K562 (cell line): ENCODE results near the gene CFAP58. TPM values are rescaled to one million over a fixed set of nuclear protein-coding genes. Genes with fewer than 3 reads are reported as not detected.

ENCODE experiments used
- ATAC-seq: fragments of 200-7000 bp; cut with Tn5 transposase; 3 replicates; pipeline ENCODE4 v1.9.1; 2020; ENCODE audit warnings: moderate library complexity
- BruUV-seq: library from RNA; stranded (reverse); fragments of 400-500 nt; replicated peaks from 2 replicates; lab custom pipeline; 2021; lab: Mats Ljungman, UMichigan
- CTCF ChIA-PET: fragments of 300-600 bp; formaldehyde crosslinking; extraction: SDS; loops from one replicate; lab custom pipeline; 2021; ENCODE audit warnings: low intra/inter-chr PET ratio; lab: Yijun Ruan, JAX
- POLR2A ChIA-PET: fragments of 300-600, 350-650 bp; sonication (Branson Sonifier 250); formaldehyde crosslinking; extraction: SDS; loops from one replicate; lab custom pipeline; 2021; ENCODE audit warnings: antibody characterized with exemption, inconsistent platforms; lab: Yijun Ruan, JAX
- DNase-seq, 4 experiments: peaks; one replicate each; pipeline versions ENCODE4 v3.0.0 to v3.0.0-alpha.2; 2011 to 2018; ENCODE audit warnings: low spot score in 3 of 4, mixed read lengths in 3 of 4; ENCODE audit errors: extremely low read depth in 1 of 4
- FAIRE-seq: peaks from 2 replicates; lab custom pipeline; 2011; peaks lifted over from hg19 to GRCh38; lab: Jason Lieb, UNC
- H2AFZ ChIP-seq: 2 replicates; pipeline ENCODE4 v1.6.0; 2011; ENCODE audit warnings: low read depth, low read length, control low read depth, inconsistent platforms
- H3K27ac ChIP-seq: fragments of 200-600 bp; 3 replicates; pipeline ENCODE4 v1.8.0; 2011; ENCODE audit warnings: low read depth, mild to moderate bottlenecking, control low read depth, inconsistent platforms, low read length, moderate library complexity, mixed read lengths; ENCODE audit errors: extremely low read depth
- H3K27me3 ChIP-seq, 2 experiments: fragments of 300-600 bp in 1 of 2; 2 replicates in 1 of 2; 3 replicates in 1 of 2; pipeline versions ENCODE4 v1.6.0 to v1.8.0; 2011; ENCODE audit warnings: inconsistent platforms in 2 of 2, low read length in 2 of 2, mild to moderate bottlenecking in 1 of 2, mixed read lengths in 1 of 2, moderate library complexity in 1 of 2; ENCODE audit not compliant: control insufficient read depth in 2 of 2, insufficient read depth in 2 of 2
- H3K36me3 ChIP-seq: fragments of 300-600 bp; 3 replicates; pipeline ENCODE4 v1.8.0; 2011; ENCODE audit warnings: mild to moderate bottlenecking, low read length, inconsistent platforms; ENCODE audit not compliant: control insufficient read depth, insufficient read depth
- H3K4me1 ChIP-seq, 2 experiments: fragments of 200-600 bp in 1 of 2; replicated peaks in 1 of 2; 2 replicates in 1 of 2; 3 replicates in 1 of 2; pipeline versions ENCODE4 v1.5.1 to v1.8.0; 2011; ENCODE audit warnings: inconsistent platforms in 2 of 2, low read length in 2 of 2, mild to moderate bottlenecking in 1 of 2, mixed read lengths in 1 of 2, moderate library complexity in 1 of 2; ENCODE audit not compliant: control insufficient read depth in 2 of 2, insufficient read depth in 2 of 2
- H3K4me2 ChIP-seq: 2 replicates; pipeline ENCODE4 v1.6.1; 2011; ENCODE audit warnings: low read length, control low read depth, inconsistent platforms, mixed read lengths; ENCODE audit not compliant: insufficient read depth
- H3K4me3 ChIP-seq: fragments of 200-600 bp; sonication (generic), shearing (Covaris generic); 2 replicates; pipeline ENCODE4 v1.5.1; 2016; ENCODE audit warnings: control low read depth, inconsistent platforms
- H3K79me2 ChIP-seq: fragments of 200-600 bp; 3 replicates; pipeline ENCODE4 v1.8.0; 2011; ENCODE audit warnings: low read length, inconsistent platforms; ENCODE audit not compliant: control insufficient read depth, insufficient read depth
- H3K9ac ChIP-seq, 2 experiments: 2 replicates each; pipeline versions ENCODE4 v1.6.0 to v1.6.1; 2011; ENCODE audit warnings: low read depth in 2 of 2, low read length in 2 of 2, control low read depth in 1 of 2, inconsistent platforms in 1 of 2, mild to moderate bottlenecking in 1 of 2, mixed read lengths in 1 of 2; ENCODE audit not compliant: insufficient read depth in 1 of 2
- H3K9me1 ChIP-seq: one replicate; pipeline ENCODE4 v1.6.0; 2011; ENCODE audit warnings: inconsistent platforms, mild to moderate bottlenecking, low read length, moderate library complexity; ENCODE audit not compliant: control insufficient read depth, insufficient read depth
- H3K9me3 ChIP-seq: replicated peaks from 2 replicates; pipeline ENCODE4 v1.5.1; 2011; ENCODE audit warnings: low read depth, low read length, inconsistent platforms; ENCODE audit not compliant: control insufficient read depth, insufficient read depth
- H4K20me1 ChIP-seq: replicated peaks from 2 replicates; pipeline ENCODE4 v1.6.1; 2011; ENCODE audit warnings: low read length, inconsistent platforms, mixed read lengths; ENCODE audit not compliant: control insufficient read depth, insufficient read depth
- ARNT ChIP-seq, 2 experiments: fragments of 450-650 bp; IDR thresholded peaks; 2 replicates each; pipeline ENCODE4 v1.6.1; 2016; ENCODE audit warnings: mild to moderate bottlenecking in 1 of 2
- CEBPB ChIP-seq: fragments of 450-650 bp; IDR thresholded peaks from 2 replicates; pipeline ENCODE4 v1.6.1; 2016; ENCODE audit warnings: missing genetic modification characterization, missing compliant biosample characterization
- CREB1 ChIP-seq, 2 experiments: sonication (generic) in 1 of 2; formaldehyde crosslinking in 1 of 2; IDR thresholded peaks; 2 replicates each; pipeline versions ENCODE4 v1.6.1 to v1.8.0; 2012 to 2022; ENCODE audit warnings: inconsistent platforms in 1 of 2, mild to moderate bottlenecking in 1 of 2, missing genetic modification reagents in 1 of 2, moderate library complexity in 1 of 2
- GABPA ChIP-seq: fragments of 200-800 bp; sonication (Bioruptor generic); conservative IDR thresholded peaks from 2 replicates; pipeline ENCODE4 v1.6.1; 2016; ENCODE audit warnings: low read depth, missing genetic modification characterization, missing compliant biosample characterization
- GTF2A2 ChIP-seq: IDR thresholded peaks from 2 replicates; pipeline ENCODE4 v1.6.1; 2016; ENCODE audit warnings: mild to moderate bottlenecking, missing genetic modification characterization, missing compliant biosample characterization
- IFI16 ChIP-seq: fragments of 250-450 bp; sonication (Bioruptor Pico); IDR thresholded peaks from 2 replicates; pipeline ENCODE4 v2.1.2; 2022; ENCODE audit warnings: mild to moderate bottlenecking, inconsistent platforms
- MYNN ChIP-seq, 2 experiments: sonication (generic); formaldehyde crosslinking in 1 of 2; IDR thresholded peaks; 2 replicates each; pipeline versions ENCODE4 v1.5.0 to v1.6.1; 2016 to 2020; ENCODE audit warnings: antibody characterized with exemption in 1 of 2, missing genetic modification reagents in 1 of 2
- PCBP2 ChIP-seq: fragments of 200-400 bp; formaldehyde crosslinking; IDR thresholded peaks from 2 replicates; pipeline ENCODE4 v1.6.1; 2018; ENCODE audit warnings: low read length, low read depth, mild to moderate bottlenecking, moderate library complexity; ENCODE audit not compliant: poor library complexity, severe bottlenecking
- POLR2G ChIP-seq: fragments of 200-400 bp; formaldehyde crosslinking; IDR thresholded peaks from 2 replicates; pipeline ENCODE4 v1.6.1; 2017; ENCODE audit warnings: low read depth, mild to moderate bottlenecking, antibody characterized with exemption, low read length, moderate library complexity
- RBFOX2 ChIP-seq: fragments of 200-400 bp; formaldehyde crosslinking; IDR thresholded peaks from 2 replicates; pipeline ENCODE4 v1.6.1; 2017; ENCODE audit warnings: low read depth, mild to moderate bottlenecking, low read length, moderate library complexity
- SAP30 ChIP-seq: fragments of 200-600 bp; sonication (generic); IDR thresholded peaks from 2 replicates; pipeline ENCODE4 v1.6.1; 2012; ENCODE audit warnings: borderline replicate concordance, low read depth, mild to moderate bottlenecking, moderate library complexity, low read length, control low read depth, inconsistent platforms; ENCODE audit not compliant: insufficient read depth, poor library complexity, severe bottlenecking
- ZNF263 ChIP-seq: sonication (generic); formaldehyde crosslinking; IDR thresholded peaks from 2 replicates; pipeline ENCODE4 v1.8.0; 2022; ENCODE audit warnings: mild to moderate bottlenecking, missing genetic modification reagents, borderline replicate concordance
- ZNF695 ChIP-seq: fragments of 450-650 bp; formaldehyde crosslinking; IDR thresholded peaks from 2 replicates; pipeline ENCODE4 v1.4.0; 2020; ENCODE audit warnings: mild to moderate bottlenecking, moderate library complexity
- WGBS: fragments of 100-300 bp; shearing (Covaris generic); methylation state at CpG from one replicate; pipeline ENCODE4 v1.1.6; 2016; ENCODE audit warnings: low coverage, mixed read lengths; ENCODE audit not compliant: insufficient coverage; ENCODE audit errors: missing lambda C conversion rate; 5-methylcytosine and 5-hydroxymethylcytosine counted together
- in situ Hi-C: fragments of 300-500 bp; cut with MboI; formaldehyde crosslinking; loops from 4 replicates; pipeline ENCODE4 v1.15.0; 2018; ENCODE audit warnings: inconsistent platforms, mixed read lengths
- intact Hi-C: fragments of 100-400 bp; cut with micrococcal nuclease; formaldehyde crosslinking; loops from 2 replicates; pipeline ENCODE4 v1.14.2; 2022
- polyA plus RNA-seq, 8 experiments: library from polyadenylated mRNA; depleted of rRNA in 4 of 8; stranded (reverse) in 5 of 8; unstranded in 3 of 8; fragments of >200 nt; fragmentation: Nextera tagmentation in 2 of 8; fragmentation: Illumina TruSeq in 1 of 8; extraction: Ambion mirVana in 2 of 8; extraction: Trizol in 1 of 8; gene quantifications; 2 replicates each; pipeline versions ENCODE4 v1.2.1 to v1.2.3, GENCODE V29; 2011 to 2014; ENCODE audit warnings: inconsistent platforms in 1 of 8, missing spikeins in 1 of 8
- total RNA-seq, 7 experiments: library from RNA; depleted of rRNA in 6 of 7; stranded (reverse); fragments of >200 nt in 6 of 7; fragmentation: Illumina TruSeq in 2 of 7; extraction: Trizol in 2 of 7; gene quantifications; 2 replicates each; pipeline versions ENCODE4 v1.2.1 to v1.2.3, GENCODE V29; 2011 to 2021; ENCODE audit warnings: low replicate concordance in 1 of 7
- TF ChIP-seq, protein P1 (sequence below), 2 experiments: IDR thresholded peaks; 2 replicates each; pipeline ENCODE4 v1.6.1; 2011; ENCODE audit warnings: borderline replicate concordance in 1 of 2, control low read depth in 1 of 2, low read depth in 1 of 2, low read length in 1 of 2, mild to moderate bottlenecking in 1 of 2, mixed read lengths in 1 of 2, moderate library complexity in 1 of 2; ENCODE audit not compliant: insufficient read depth in 1 of 2, insufficient read length in 1 of 2, poor library complexity in 1 of 2, severe bottlenecking in 1 of 2; ENCODE audit errors: extremely low read depth in 1 of 2
- TF ChIP-seq, protein P2 (sequence below): sonication (generic); formaldehyde crosslinking; IDR thresholded peaks from 2 replicates; pipeline ENCODE4 v1.8.0; 2022; ENCODE audit warnings: missing genetic modification reagents, mild to moderate bottlenecking, borderline replicate concordance

CFAP58 gene
- total and polyA plus RNA-seq, 9 of the 15 experiments (the other 6 are each of a cell fraction or from before 2014, with no cell fraction given), result 0.08 to 2.0 (median 0.71) TPM

DNA sequence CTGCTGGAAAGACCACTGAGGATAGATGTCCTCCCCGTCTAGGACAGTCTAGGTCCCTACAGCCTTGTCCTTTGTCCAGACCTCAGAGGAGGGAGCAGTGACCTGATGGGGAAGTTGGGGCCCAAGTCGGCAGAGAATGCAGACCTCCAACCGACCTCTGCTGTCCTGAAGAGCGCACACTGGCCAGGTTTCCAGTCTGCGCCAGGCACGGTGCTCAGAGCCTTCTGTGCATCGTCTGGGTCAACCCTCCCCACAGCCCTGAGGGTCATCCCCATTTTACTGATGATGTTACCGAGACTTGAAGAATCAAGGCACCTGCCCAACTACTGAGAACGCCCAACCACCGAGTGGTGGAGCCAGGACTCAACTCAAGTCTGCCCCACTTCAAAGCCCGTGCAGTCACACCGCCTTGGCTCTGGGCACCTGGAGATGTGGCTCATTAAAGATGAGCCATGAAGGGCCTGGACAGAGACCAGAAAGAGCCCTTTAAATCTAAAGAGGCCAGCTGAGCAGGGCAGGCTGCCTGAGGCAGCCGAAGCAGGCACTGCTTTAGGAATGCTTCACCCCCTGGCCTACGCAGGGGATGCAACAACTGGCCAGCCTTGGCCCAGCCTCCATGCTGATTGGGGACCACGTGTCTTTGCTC, 19.8 kb upstream of the CFAP58 start:
- peaks cover 100% of the 10 kb centered on the region for H3K79me2 ChIP-seq
- no peak overlapping the region for H3K4me3 ChIP-seq
- intact Hi-C loops (no loop called here), in situ Hi-C loops (no loop called here)
- TF ChIP-seq IFI16 (CRISPR knock-in tag) (no peak), RBFOX2 (peak; percentile 51; the same call in 1 of the 2 replicates), GABPA (no peak), ZNF695 (CRISPR knock-in tag) (no peak), ZNF263 (CRISPR knock-in tag) (no peak), ARNT (IDR thresholded peaks at IDR 0.05) (no peak), POLR2G (peak; percentile 32; the same call in 1 of the 2 replicates), MYNN (IDR thresholded peaks at IDR 0.05) (no peak), MYNN (CRISPR knock-in tag; IDR thresholded peaks at IDR 0.05) (no peak), GTF2A2 (tag) (no peak), SAP30 (no peak), PCBP2 (no peak), CEBPB (no peak), CREB1 (IDR thresholded peaks at IDR 0.05) (no peak), CREB1 (CRISPR knock-in tag; IDR thresholded peaks at IDR 0.05) (peak; percentile 19; the same call in 1 of the 2 replicates)
- TF ChIP-seq, protein P1, sequence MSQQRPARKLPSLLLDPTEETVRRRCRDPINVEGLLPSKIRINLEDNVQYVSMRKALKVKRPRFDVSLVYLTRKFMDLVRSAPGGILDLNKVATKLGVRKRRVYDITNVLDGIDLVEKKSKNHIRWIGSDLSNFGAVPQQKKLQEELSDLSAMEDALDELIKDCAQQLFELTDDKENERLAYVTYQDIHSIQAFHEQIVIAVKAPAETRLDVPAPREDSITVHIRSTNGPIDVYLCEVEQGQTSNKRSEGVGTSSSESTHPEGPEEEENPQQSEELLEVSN (IDR thresholded peaks at IDR 0.05; ENCODE audit: borderline replicate concordance in 1 of 2, extremely low read depth in 1 of 2, insufficient read depth in 1 of 2, insufficient read length in 1 of 2, low read depth in 1 of 2, low read length in 1 of 2, poor library complexity in 1 of 2, severe bottlenecking in 1 of 2), result no peak
- TF ChIP-seq, protein P2, sequence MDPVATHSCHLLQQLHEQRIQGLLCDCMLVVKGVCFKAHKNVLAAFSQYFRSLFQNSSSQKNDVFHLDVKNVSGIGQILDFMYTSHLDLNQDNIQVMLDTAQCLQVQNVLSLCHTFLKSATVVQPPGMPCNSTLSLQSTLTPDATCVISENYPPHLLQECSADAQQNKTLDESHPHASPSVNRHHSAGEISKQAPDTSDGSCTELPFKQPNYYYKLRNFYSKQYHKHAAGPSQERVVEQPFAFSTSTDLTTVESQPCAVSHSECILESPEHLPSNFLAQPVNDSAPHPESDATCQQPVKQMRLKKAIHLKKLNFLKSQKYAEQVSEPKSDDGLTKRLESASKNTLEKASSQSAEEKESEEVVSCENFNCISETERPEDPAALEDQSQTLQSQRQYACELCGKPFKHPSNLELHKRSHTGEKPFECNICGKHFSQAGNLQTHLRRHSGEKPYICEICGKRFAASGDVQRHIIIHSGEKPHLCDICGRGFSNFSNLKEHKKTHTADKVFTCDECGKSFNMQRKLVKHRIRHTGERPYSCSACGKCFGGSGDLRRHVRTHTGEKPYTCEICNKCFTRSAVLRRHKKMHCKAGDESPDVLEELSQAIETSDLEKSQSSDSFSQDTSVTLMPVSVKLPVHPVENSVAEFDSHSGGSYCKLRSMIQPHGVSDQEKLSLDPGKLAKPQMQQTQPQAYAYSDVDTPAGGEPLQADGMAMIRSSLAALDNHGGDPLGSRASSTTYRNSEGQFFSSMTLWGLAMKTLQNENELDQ, result no peak
- 40% methylated on average over 14 of the region's 15 CpGs for WGBS
- peaks cover 68% of the 10 kb centered on the region for H3K36me3 ChIP-seq
- DNase-seq (peak in 1 of 4 experiments; percentile 16), FAIRE-seq (no peak), ATAC-seq (no peak)
- peaks cover 54 to 69% of the 10 kb centered on the region in 2 experiments for H3K4me1 ChIP-seq
- peak overlapping the region; percentile 43 to 67 for H3K9ac ChIP-seq
- no TSS peak for BruUV-seq
- no peaks in the 10 kb centered on the region for H3K27me3 ChIP-seq
- ChIA-PET CTCF (no interaction called here), POLR2A (interaction anchor here (0.7 to 2.4 kb wide), 2 partner anchors 13 to 17 kb away, joined by 3 to 9 read pairs; no protein-coding TSS in a partner anchor)
- no peaks in the 10 kb centered on the region for H3K9me1 ChIP-seq
- peak overlapping the region; percentile 69; the same call in 2 of the 3 replicates for H3K27ac ChIP-seq
- H4K20me1 ChIP-seq, result peaks cover 49% of the 10 kb centered on the region
- H2AFZ ChIP-seq, result no peak overlapping the region
- H3K9me3 ChIP-seq, result no peaks in the 10 kb centered on the region
- peak overlapping the region; percentile 91 for H3K4me2 ChIP-seq
